Effector CD8-positive, alpha-beta T cell (primary cell): ENCODE results near the gene MRGPRD.
A peak's percentile ranks its signal among the peaks of the same experiment; 100 is the strongest.

Source experiments
- DNase-seq: peaks from one replicate; lab custom pipeline; 2025; lab: John Stamatoyannopoulos, UW

MRGPRD gene

DNA sequence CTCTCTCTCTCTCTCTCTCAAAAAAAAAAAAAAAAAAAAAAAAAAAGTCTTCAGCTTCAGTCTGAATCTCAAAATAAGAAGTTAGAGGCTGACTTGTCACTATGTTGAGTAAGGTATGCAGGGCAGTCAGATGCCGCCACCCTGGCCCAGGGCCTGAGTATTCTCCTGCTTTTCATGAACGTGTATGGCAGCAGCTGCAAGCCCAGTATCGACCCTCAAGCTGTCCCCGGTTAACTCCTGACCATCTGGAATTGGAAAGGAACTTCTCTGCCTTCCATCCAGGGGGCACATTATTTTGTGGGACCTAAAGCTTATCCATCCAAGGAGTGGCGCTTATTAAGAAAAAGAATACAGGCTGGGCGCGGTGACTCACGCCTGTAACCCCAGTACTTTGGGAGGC lies 11.4 kb downstream of the MRGPRD start:
- no peak for DNase-seq

DNA sequence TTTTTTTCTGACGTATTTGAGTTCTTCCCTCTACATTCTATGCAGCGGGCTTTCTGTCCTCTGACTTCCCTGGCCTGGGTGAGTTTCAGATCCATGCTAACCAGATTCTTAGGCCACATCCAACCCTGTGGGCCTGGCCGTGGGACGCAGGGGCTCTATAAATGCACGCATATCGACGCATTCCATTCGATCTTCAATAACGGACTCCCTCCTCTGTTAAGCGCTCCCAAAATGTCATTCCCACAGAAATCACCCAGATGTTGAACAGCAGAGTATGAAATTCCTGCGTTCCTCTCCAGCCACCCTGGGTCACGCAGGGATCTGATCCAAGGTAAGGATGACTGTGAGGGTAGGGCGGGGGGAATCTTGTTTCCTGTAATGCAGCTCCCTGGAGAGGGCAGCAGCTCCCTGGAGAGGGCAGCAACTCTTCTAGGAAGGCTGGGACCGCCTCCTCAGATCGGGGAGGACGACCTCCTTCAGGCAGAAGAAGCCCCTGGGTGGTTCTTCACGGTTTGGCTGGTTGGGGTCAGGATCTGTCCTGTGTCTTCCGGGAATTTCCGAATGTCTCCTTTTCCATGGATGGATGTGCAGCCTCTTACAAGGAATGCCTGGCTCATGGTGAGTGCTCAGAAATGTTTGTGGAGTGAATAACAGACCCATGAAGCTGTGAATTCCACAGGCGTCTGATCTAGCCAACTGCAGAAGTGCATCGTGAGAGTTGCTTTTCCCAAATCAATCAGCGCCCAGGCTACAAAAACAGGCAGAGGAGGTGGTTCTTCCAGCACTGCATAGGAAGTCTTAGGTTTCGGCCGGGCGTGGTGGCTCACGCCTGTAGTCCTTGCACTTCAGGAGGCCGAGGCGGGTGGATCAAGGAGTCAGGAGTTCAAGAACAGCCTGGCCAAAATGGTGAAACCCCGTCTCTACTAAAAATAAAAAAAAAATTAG lies 12.2 kb downstream of the MRGPRD start:
- no peak for DNase-seq

DNA sequence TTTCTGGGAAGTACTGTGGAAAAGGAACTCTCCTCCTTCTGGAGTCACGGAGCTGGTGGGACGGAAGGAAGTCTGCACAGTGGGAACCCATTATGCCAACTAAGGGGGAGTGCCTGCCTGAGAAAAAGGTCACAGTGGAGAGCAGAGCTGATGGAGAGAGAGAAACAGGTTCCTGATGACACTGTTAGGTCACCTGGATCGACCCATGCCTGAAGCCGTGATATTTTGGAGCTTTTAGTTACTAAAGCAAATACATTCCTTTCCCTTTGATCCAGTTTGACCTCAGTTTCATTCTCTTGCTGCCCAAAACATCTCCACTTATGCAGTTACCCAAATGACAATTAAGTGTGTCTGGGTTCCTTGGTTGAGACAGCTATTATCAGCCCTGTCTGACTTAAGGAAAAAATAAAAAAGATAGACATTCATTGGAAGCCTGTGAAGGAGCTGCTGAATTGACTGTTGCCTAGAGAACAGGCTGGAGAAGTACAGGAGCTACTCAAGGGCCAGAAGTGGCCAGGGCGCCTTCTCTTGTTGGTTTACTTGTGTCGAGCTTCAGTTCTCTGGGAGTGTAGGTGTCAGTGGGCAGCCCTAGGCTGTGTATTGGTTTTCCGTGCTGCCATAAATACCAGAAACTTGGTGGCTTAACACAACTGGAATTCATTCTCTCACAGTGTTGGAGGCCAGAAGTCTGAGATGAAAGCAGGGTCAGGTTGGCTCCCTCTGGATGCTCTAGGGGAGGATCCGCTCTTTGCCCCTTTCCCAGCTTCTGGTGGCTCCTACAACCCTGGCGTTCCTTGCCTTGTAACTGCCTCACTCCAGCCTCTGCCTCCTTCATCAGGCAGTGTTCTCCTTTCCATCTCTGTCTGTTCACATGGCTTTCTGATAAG lies 13.6 kb downstream of the MRGPRD start:
- DNase-seq, result no peak

- no peak for DNase-seq
These were observed 14.6 kb downstream of the MRGPRD start for GRCh38 chr11:68965901-68966853.

DNA sequence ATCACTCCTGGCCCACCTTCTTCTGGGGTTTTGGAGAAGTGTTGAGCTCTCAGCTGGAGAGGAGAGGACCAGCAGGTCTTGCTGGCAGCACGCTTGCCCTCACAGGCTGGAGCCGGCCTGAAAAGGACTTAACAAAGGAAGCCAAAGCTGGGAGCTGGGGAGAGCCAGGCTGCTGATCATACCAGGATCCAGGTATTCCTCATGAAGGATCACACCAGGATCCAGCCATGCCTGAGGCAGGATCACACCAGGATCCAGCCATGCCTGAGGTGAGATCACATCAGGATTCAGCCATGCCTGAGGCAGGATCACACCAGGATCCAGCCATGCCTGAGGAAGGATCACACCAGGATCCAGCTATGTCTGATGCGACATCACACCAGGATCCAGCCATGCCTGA lies 17.0 kb downstream of the MRGPRD start:
- DNase-seq, result no peak

- DNase-seq, result no peak
These were observed 18.1 kb downstream of the MRGPRD start for GRCh38 chr11:68962527-68963250.

DNA sequence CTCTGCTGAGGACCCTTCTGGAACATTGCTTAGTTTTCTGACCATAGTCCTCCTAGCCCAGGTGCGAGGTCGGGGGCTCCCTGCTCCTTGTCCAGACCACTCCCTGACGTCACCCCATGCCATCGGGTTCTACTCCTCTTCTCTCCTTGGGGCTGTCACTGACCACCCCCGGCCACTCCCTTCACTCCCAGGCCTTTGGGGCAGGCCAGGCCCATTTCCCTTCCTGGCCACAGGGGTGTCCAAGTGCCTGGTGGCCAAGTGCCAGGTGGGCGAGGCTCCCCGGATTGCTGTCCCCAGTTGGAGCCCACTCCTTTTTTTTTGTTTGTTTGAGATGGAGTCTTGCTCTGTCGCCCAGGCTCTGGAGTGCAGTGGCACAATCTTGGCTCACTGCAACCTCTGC lies 19.5 kb downstream of the MRGPRD start:
- DNase-seq, result no peak

- DNase-seq, result no peak
These were observed 20.3 kb downstream of the MRGPRD start for GRCh38 chr11:68960294-68961071.

GRCh38 chr11:68959465-68960293 lies 21.1 kb downstream of the MRGPRD start:
- no peak for DNase-seq

DNA sequence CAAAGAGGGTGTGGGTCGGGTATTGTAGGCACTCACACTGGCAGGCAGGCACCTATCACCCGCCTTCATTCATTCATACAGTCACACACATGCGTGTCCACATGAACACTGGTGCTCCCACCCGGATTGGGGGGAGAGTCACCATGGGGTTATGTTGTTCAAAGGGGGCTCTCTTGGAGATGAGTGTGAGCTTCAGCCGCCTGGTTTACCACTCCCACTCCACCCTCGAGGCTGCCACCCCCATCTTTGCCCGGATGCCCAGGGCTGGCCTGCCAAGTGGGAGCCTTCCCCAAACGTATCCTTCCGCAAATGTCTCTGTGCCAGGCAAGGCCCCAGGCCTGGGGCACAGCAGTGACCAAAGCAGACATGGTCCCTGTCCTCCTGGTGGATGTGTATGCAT lies 22.6 kb downstream of the MRGPRD start:
- no peak for DNase-seq

GRCh38 chr11:68956547-68957254 lies 24.1 kb downstream of the MRGPRD start:
- no peak for DNase-seq

DNA sequence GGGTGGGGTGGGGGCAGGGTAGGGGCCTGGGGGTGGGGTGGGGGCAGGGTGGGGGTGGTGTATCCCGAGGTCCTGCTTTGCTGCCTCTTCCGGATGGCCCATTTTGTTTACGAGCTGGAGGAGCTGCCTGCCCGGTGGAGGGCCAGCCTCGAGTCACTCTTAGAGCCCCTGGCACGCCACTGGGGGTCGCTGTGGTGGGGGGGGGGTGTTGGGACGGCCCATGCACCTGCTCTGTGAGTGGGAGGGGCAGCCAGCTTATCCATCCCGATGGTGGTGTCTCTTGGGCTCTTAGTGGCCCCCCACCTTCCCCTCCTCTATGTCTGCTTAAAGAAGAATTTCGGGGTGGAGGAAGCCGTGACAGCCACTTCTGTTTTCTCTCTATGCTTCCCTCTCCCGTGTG lies 24.6 kb downstream of the MRGPRD start:
- peak; percentile 6 for DNase-seq

GRCh38 chr11:68955607-68955958 lies 25.2 kb downstream of the MRGPRD start:
- DNase-seq, result no peak

- DNase-seq, result no peak
These were observed 25.8 kb downstream of the MRGPRD start for GRCh38 chr11:68954836-68955606.

- DNase-seq, result no peak
These were observed 30.0 kb downstream of the MRGPRD start for GRCh38 chr11:68950762-68951161.

DNA sequence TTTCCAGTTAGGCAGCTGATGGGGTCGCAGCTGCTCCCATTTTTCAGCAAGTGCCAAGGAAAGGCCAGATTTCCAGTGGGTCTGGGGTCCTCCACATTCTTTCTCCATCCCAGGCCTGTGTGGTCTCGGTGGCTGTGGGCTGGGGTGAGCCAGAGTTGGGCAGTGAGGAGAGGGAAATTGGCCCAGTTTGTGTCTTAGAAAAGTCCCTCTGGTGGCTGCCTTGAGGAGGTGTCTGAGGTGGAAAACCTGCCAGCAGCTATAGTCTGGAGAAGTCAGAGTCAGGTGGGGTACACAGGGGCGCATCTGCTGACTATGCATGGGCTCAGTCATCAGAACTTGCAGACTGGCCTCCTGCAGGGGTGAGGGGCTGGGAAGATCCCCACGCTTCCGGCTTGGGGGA lies 30.5 kb downstream of the MRGPRD start:
- no peak for DNase-seq

DNA sequence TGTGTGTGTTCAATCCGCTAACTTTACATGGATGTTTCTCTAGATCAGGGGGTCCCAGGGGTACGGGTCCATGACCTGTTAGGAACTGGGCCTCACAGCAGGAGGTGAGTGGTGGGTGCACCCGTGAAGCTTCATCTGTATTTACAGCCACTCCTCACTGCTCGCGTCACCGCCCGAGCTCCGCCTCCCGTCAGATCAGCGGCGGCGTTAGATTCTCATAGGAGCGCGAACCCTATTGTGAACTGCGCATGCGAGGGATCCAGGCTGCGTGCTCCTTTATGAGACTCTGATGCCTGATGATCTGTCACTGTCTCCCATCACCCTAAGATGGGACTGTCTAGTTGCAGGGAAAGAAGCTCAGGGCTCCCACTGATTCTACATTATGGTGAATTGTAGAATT lies 31.9 kb downstream of the MRGPRD start:
- no peak for DNase-seq

DNA sequence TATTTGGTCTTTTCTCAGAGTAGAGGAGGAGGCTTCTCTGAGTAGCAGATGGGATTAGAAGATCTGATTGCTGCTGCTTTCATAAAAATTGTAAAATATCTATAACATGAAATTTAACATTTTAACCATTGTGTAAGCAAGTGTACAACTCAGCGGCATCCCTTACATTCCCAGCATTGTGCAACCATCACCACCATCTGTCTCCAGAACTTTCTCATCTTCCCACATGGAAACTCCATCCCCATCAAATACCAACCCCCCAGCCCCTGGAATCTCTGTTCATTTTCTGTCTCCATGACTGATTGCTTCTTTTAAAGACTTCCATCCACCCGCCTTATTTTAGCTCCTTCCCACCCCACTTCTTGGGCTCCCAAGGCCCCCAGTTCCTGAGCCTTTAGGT lies 32.3 kb downstream of the MRGPRD start:
- DNase-seq, result no peak
